CD14-positive monocyte (primary cell): Measurements from ENCODE around the gene LLCFC1. TPM values are rescaled to one million over a fixed set of nuclear protein-coding genes. Genes with fewer than 3 reads are reported as not detected.

Source experiments
- DNase-seq, 3 donors: peaks; one replicate each; pipeline ENCODE4 v3.0.0-alpha.2; 2011 to 2022
- H2AFZ ChIP-seq: 2 replicates; pipeline ENCODE4 v1.6.0; 2012; ENCODE audit warnings: mild to moderate bottlenecking, low read depth, low read length, inconsistent platforms; ENCODE audit not compliant: insufficient read depth, poor library complexity, severe bottlenecking
- H3K27ac ChIP-seq, 2 donors: 1 replicate in 1 of 2; 2 replicates in 1 of 2; pipeline ENCODE4 v1.5.1; 2012 to 2013; ENCODE audit warnings: low read length in 2 of 2, control low read depth in 1 of 2, inconsistent platforms in 1 of 2, low read depth in 1 of 2, mild to moderate bottlenecking in 1 of 2
- H3K27me3 ChIP-seq, 2 donors: one replicate each; pipeline versions ENCODE4 v1.6.0 to v1.6.1; 2011 to 2013; ENCODE audit warnings: low read length in 2 of 2; ENCODE audit not compliant: control insufficient read depth in 2 of 2, insufficient read depth in 2 of 2
- H3K36me3 ChIP-seq, 2 donors: replicated peaks in 1 of 2; 1 replicate in 1 of 2; 2 replicates in 1 of 2; pipeline versions ENCODE4 v1.5.1 to v1.6.1; 2012 to 2013; ENCODE audit warnings: low read length in 2 of 2, control low read depth in 1 of 2, inconsistent platforms in 1 of 2, mild to moderate bottlenecking in 1 of 2; ENCODE audit not compliant: insufficient read depth in 2 of 2, control insufficient read depth in 1 of 2
- H3K4me1 ChIP-seq, 2 donors: 1 replicate in 1 of 2; 2 replicates in 1 of 2; pipeline versions ENCODE4 v1.5.1 to v1.6.1; 2012 to 2013; ENCODE audit warnings: low read length in 2 of 2, control low read depth in 1 of 2, inconsistent platforms in 1 of 2, mild to moderate bottlenecking in 1 of 2, moderate library complexity in 1 of 2; ENCODE audit not compliant: insufficient read depth in 2 of 2, control insufficient read depth in 1 of 2
- H3K4me2 ChIP-seq: replicated peaks from 2 replicates; pipeline ENCODE3; 2012; ENCODE audit warnings: low read length, moderate library complexity, mild to moderate bottlenecking; ENCODE audit not compliant: poor library complexity, severe bottlenecking; ENCODE audit errors: extremely low read depth
- H3K4me3 ChIP-seq, 3 experiments: fragments of 200-600 bp in 1 of 3; sonication (generic) in 1 of 3; replicated peaks in 1 of 3; 1 replicate in 2 of 3; 2 replicates in 1 of 3; pipeline ENCODE4 v1.5.1; 2011 to 2013; ENCODE audit warnings: low read length in 3 of 3, mild to moderate bottlenecking in 3 of 3, control low read depth in 2 of 3, low read depth in 2 of 3, inconsistent platforms in 1 of 3, moderate library complexity in 1 of 3
- H3K79me2 ChIP-seq: 2 replicates; pipeline ENCODE4 v1.6.0; 2012; ENCODE audit warnings: mild to moderate bottlenecking, control low read depth, inconsistent platforms, low read length, moderate library complexity; ENCODE audit not compliant: insufficient read depth
- H3K9ac ChIP-seq: 2 replicates; pipeline ENCODE4 v1.6.0; 2017; ENCODE audit warnings: low read length, mild to moderate bottlenecking; ENCODE audit not compliant: insufficient read depth, poor library complexity, severe bottlenecking
- H3K9me3 ChIP-seq, 2 donors: replicated peaks in 1 of 2; 1 replicate in 1 of 2; 2 replicates in 1 of 2; pipeline versions ENCODE4 v1.5.1 to v1.6.1; 2012 to 2013; ENCODE audit warnings: low read length in 2 of 2, control low read depth in 1 of 2; ENCODE audit not compliant: control insufficient read depth in 1 of 2, insufficient read depth in 1 of 2
- H4K20me1 ChIP-seq: 2 replicates; pipeline ENCODE4 v1.6.0; 2012; ENCODE audit warnings: mild to moderate bottlenecking, low read length, control low read depth, moderate library complexity; ENCODE audit not compliant: insufficient read depth
- H3K27ac Mint-ChIP-seq, 7 donors: one replicate each; pipeline ENCODE4 v1.8.0; 2020; ENCODE audit warnings: mild to moderate bottlenecking in 7 of 7, mixed read lengths in 7 of 7, moderate library complexity in 6 of 7, inconsistent platforms in 2 of 7
- H3K27me3 Mint-ChIP-seq, 3 donors: one replicate each; pipeline ENCODE4 v1.8.0; 2021 to 2022; ENCODE audit warnings: low read depth in 3 of 3, mild to moderate bottlenecking in 3 of 3, mixed read lengths in 3 of 3, moderate library complexity in 3 of 3, inconsistent platforms in 1 of 3
- H3K36me3 Mint-ChIP-seq, 2 donors: one replicate each; pipeline ENCODE4 v1.8.0; 2020; ENCODE audit warnings: mixed read lengths in 2 of 2, inconsistent platforms in 1 of 2, mild to moderate bottlenecking in 1 of 2
- H3K4me1 Mint-ChIP-seq: one replicate; pipeline ENCODE4 v1.8.0; 2020; ENCODE audit warnings: mild to moderate bottlenecking, mixed read lengths
- H3K4me3 Mint-ChIP-seq, 2 donors: one replicate each; pipeline ENCODE4 v1.8.0; 2020; ENCODE audit warnings: mild to moderate bottlenecking in 2 of 2, mixed read lengths in 2 of 2, moderate library complexity in 1 of 2
- H3K9me3 Mint-ChIP-seq, 7 donors: one replicate each; pipeline ENCODE4 v1.8.0; 2020 to 2022; ENCODE audit warnings: mixed read lengths in 7 of 7, mild to moderate bottlenecking in 6 of 7, moderate library complexity in 6 of 7, inconsistent platforms in 2 of 7
- WGBS: methylation state at CpG from one replicate; pipeline ENCODE4 v1.1.5; 2013; ENCODE audit warnings: missing lambda C conversion rate; ENCODE audit not compliant: insufficient coverage; 5-methylcytosine and 5-hydroxymethylcytosine counted together
- intact Hi-C, 2 donors: fragments of 100-400 bp; cut with micrococcal nuclease; formaldehyde crosslinking; loops; one replicate each; pipeline versions ENCODE4 v1.15.0 to v1.15.1; 2023
- polyA plus RNA-seq, 3 donors: library from polyadenylated mRNA; depleted of rRNA in 1 of 3; unstranded in 2 of 3; stranded (reverse) in 1 of 3; fragments of 300-500 nt in 2 of 3; fragments of >200 nt in 1 of 3; fragmentation: Illumina TruSeq in 2 of 3; gene quantifications; 1 replicate in 2 of 3; 2 replicates in 1 of 3; pipeline ENCODE4 v1.2.3, GENCODE V29; 2012 to 2021
- TF ChIP-seq, protein P1 (sequence below): fragments of 200-600 bp; IDR thresholded peaks from one replicate; pipeline ENCODE4 v1.8.0; 2022; ENCODE audit warnings: antibody characterized with exemption, mild to moderate bottlenecking

The LLCFC1 gene
- polyA plus RNA-seq, 3 donors, result 0.84 TPM; not detected in 2

GRCh38 chr7:142898377-142899170, 40.7 kb upstream of the LLCFC1 start:
- Mint-ChIP-seq H3K4me1 (peaks cover 5% of the 10 kb centered on the region), H3K9me3 (no peaks in the 10 kb centered on the region), H3K27ac (no peak overlapping the region), H3K4me3 (no peak overlapping the region), H3K36me3 (no peaks in the 10 kb centered on the region), H3K27me3 (peaks cover 5 to 7% (median 5%) of the 10 kb centered on the region in 3 donors)
- Histone ChIP-seq H3K27me3 (no peaks in the 10 kb centered on the region), H3K9me3 (no peaks in the 10 kb centered on the region), H2AFZ (no peak overlapping the region), H3K27ac (no peak overlapping the region), H3K4me3 (no peak overlapping the region), H3K4me2 (no peak overlapping the region), H3K4me1 (no peaks in the 10 kb centered on the region), H3K36me3 (no peaks in the 10 kb centered on the region), H3K79me2 (no peaks in the 10 kb centered on the region), H3K9ac (no peak overlapping the region), H4K20me1 (no peaks in the 10 kb centered on the region)
- intact Hi-C loops, result no loop called here
- no peak for DNase-seq
- 100% methylated on average over 1 of the region's 3 CpGs for WGBS
- TF ChIP-seq, protein P1, sequence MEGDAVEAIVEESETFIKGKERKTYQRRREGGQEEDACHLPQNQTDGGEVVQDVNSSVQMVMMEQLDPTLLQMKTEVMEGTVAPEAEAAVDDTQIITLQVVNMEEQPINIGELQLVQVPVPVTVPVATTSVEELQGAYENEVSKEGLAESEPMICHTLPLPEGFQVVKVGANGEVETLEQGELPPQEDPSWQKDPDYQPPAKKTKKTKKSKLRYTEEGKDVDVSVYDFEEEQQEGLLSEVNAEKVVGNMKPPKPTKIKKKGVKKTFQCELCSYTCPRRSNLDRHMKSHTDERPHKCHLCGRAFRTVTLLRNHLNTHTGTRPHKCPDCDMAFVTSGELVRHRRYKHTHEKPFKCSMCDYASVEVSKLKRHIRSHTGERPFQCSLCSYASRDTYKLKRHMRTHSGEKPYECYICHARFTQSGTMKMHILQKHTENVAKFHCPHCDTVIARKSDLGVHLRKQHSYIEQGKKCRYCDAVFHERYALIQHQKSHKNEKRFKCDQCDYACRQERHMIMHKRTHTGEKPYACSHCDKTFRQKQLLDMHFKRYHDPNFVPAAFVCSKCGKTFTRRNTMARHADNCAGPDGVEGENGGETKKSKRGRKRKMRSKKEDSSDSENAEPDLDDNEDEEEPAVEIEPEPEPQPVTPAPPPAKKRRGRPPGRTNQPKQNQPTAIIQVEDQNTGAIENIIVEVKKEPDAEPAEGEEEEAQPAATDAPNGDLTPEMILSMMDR, result no peak

DNA sequence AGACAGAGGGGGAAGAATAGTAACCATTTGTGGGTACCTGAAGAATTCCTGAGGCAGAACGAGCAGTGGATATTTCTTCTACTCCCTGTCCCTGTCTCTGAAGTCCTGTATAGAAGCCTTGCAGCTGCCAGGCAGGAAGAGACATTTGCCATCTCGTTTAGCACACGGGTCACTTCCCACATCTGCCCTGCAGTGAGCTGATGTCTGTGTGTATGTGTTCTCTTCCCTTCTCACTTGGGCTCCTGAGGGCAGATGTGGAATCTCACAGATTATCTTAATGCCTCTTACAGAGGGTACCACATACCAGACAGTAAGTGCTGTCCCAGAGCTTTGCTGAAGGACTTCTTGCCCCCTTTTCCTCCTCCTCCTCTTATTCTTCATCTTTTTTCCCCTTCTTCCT, 39.6 kb upstream of the LLCFC1 start:
- 0% methylated on average over 2 of the region's 3 CpGs for WGBS
- DNase-seq, result no peak
- intact Hi-C loops, result no loop called here
- Histone ChIP-seq H3K36me3 (no peaks in the 10 kb centered on the region), H4K20me1 (no peaks in the 10 kb centered on the region), H3K4me3 (no peak overlapping the region), H3K27ac (no peak overlapping the region), H3K9me3 (peaks cover 3 to 6% of the 10 kb centered on the region in 2 donors), H3K4me2 (no peak overlapping the region), H3K4me1 (no peaks in the 10 kb centered on the region), H3K27me3 (no peaks in the 10 kb centered on the region), H3K79me2 (no peaks in the 10 kb centered on the region), H2AFZ (no peak overlapping the region), H3K9ac (no peak overlapping the region)
- Mint-ChIP-seq H3K27me3 (peaks cover 3 to 7% (median 5%) of the 10 kb centered on the region in 3 donors), H3K27ac (peak overlapping the region in 2 of 7 donors; percentile 5 to 27), H3K36me3 (no peaks in the 10 kb centered on the region), H3K4me3 (peak overlapping the region in 1 of 2 donors; percentile 6), H3K4me1 (no peaks in the 10 kb centered on the region), H3K9me3 (peaks cover 0 to 6% (median 4%) of the 10 kb centered on the region in 7 donors)
- TF ChIP-seq, protein P1, result no peak
